Panc1 (cell line): ENCODE results near the gene ANTXR1. TPM values are rescaled to one million over a fixed set of nuclear protein-coding genes. Genes with fewer than 3 reads are reported as not detected.
A peak's percentile ranks its signal among the peaks of the same experiment; 100 is the strongest.

ENCODE experiments used
- ATAC-seq: fragments of 200-7000 bp; cut with Tn5 transposase; 2 replicates; pipeline ENCODE4 v1.9.1; 2020; ENCODE audit warnings: mild to moderate bottlenecking, moderate library complexity
- BruUV-seq: library from RNA; stranded (reverse); fragments of 400-500 nt; replicated peaks from 2 replicates; lab custom pipeline; 2021; lab: Mats Ljungman, UMichigan
- CTCF ChIA-PET: fragments of 300-600 bp; sonication (Branson Sonifier 250); formaldehyde crosslinking; loops from one replicate; lab custom pipeline; 2022; ENCODE audit warnings: antibody characterized with exemption; lab: Charles Lee
- POLR2A ChIA-PET: fragments of 300-600 bp; sonication (Branson Sonifier 250); formaldehyde crosslinking; loops from one replicate; lab custom pipeline; 2022; ENCODE audit warnings: antibody characterized with exemption; lab: Charles Lee
- DNase-seq: peaks from one replicate; pipeline ENCODE4 v3.0.0-alpha.2; 2010; ENCODE audit warnings: low read depth, low spot score
- H3K27ac ChIP-seq: 2 replicates; pipeline ENCODE4 v1.5.1; 2011; ENCODE audit warnings: mild to moderate bottlenecking, low read length, inconsistent platforms
- H3K27me3 ChIP-seq: fragments of 200-500 bp; sonication (Bioruptor generic); 2 replicates; pipeline ENCODE4 v1.6.0; 2014; ENCODE audit warnings: low read length, inconsistent platforms; ENCODE audit not compliant: control insufficient read depth, insufficient read depth
- H3K36me3 ChIP-seq: fragments of 200-500 bp; sonication (Bioruptor generic); 2 replicates; pipeline ENCODE4 v1.5.1; 2014; ENCODE audit warnings: inconsistent platforms, mild to moderate bottlenecking, low read length, moderate library complexity; ENCODE audit not compliant: control insufficient read depth, insufficient read depth
- H3K4me1 ChIP-seq: 2 replicates; pipeline ENCODE4 v1.5.1; 2011; ENCODE audit warnings: inconsistent platforms, mild to moderate bottlenecking, low read length, moderate library complexity; ENCODE audit not compliant: control insufficient read depth, insufficient read depth
- H3K4me3 ChIP-seq, 2 experiments: 2 replicates each; pipeline ENCODE4 v1.5.1; 2011 to 2012; ENCODE audit warnings: low read depth in 2 of 2, low read length in 2 of 2, mild to moderate bottlenecking in 2 of 2, inconsistent platforms in 1 of 2, moderate library complexity in 1 of 2
- H3K9me3 ChIP-seq: fragments of 200-500 bp; sonication (Bioruptor generic); 2 replicates; pipeline ENCODE4 v1.5.1; 2014; ENCODE audit warnings: low read depth, mild to moderate bottlenecking, inconsistent platforms, low read length, moderate library complexity; ENCODE audit not compliant: control insufficient read depth, insufficient read depth
- CTCF ChIP-seq: fragments of 450-650 bp; IDR thresholded peaks from 2 replicates; pipeline ENCODE4 v1.5.1; 2017; ENCODE audit warnings: mild to moderate bottlenecking
- POLR2AphosphoS5 ChIP-seq: IDR thresholded peaks from 2 replicates; pipeline ENCODE4 v1.6.1; 2012; ENCODE audit warnings: mild to moderate bottlenecking, low read depth, low read length, moderate library complexity
- REST ChIP-seq, 2 experiments: IDR thresholded peaks; 2 replicates each; pipeline ENCODE4 v1.6.1; 2011 to 2012; ENCODE audit warnings: low read depth in 2 of 2, control low read depth in 1 of 2, low read length in 1 of 2, mild to moderate bottlenecking in 1 of 2, moderate library complexity in 1 of 2; ENCODE audit not compliant: insufficient read depth in 1 of 2
- SIN3A ChIP-seq: IDR thresholded peaks from 2 replicates; pipeline ENCODE4 v1.6.1; 2012; ENCODE audit warnings: low read depth, mild to moderate bottlenecking, low read length, moderate library complexity, borderline replicate concordance; ENCODE audit not compliant: insufficient read depth
- TCF7L2 ChIP-seq: IDR thresholded peaks from 2 replicates; pipeline ENCODE4 v1.6.1; 2011; ENCODE audit warnings: mild to moderate bottlenecking, low read depth, low read length, inconsistent platforms
- in situ Hi-C: cut with HindIII; loops from 2 replicates; pipeline ENCODE4 v1.10.0; 2016; ENCODE audit warnings: low sequenced_read_pairs, low pct_unique_long_range_greater_than_20kb
- intact Hi-C: fragments of 100-400 bp; cut with micrococcal nuclease; formaldehyde crosslinking; loops from one replicate; pipeline ENCODE4 v1.10.0; 2022; ENCODE audit not compliant: unreplicated experiment
- total RNA-seq: library from RNA; stranded (reverse); gene quantifications from one replicate; pipeline ENCODE4 v1.2.1, GENCODE V29; 2021; ENCODE audit not compliant: unreplicated experiment

ANTXR1 gene
- total RNA-seq, 1 experiment from 2014 or later, result 132 TPM

- in situ Hi-C loops, result no loop called here
- intact Hi-C loops, result no loop called here
- DNase-seq (peak; percentile 35), ATAC-seq (peak; percentile 86)
- POLR2A ChIA-PET, result interaction anchor here (0.6 kb wide), 1 partner anchor 282 kb away, joined by 9 read pairs; no protein-coding TSS in a partner anchor
- BruUV-seq, result no TSS peak
- Histone ChIP-seq H3K27me3 (no peaks in the 10 kb centered on the region), H3K4me1 (peaks cover 11% of the 10 kb centered on the region), H3K4me3 (no peak overlapping the region), H3K9me3 (no peaks in the 10 kb centered on the region), H3K36me3 (peaks cover 12% of the 10 kb centered on the region), H3K27ac (peak overlapping the region; percentile 55)
- TF ChIP-seq POLR2AphosphoS5, result peak; percentile 65; the same call in 1 of the 2 replicates
- no peak for TF ChIP-seq CTCF
- CTCF ChIA-PET, result no interaction called here
These were observed 33.3 kb downstream of the ANTXR1 start for GRCh38 chr2:69046221-69046662.

GRCh38 chr2:69047625-69048145, 34.7 kb downstream of the ANTXR1 start:
- Histone ChIP-seq H3K36me3 (peaks cover 7% of the 10 kb centered on the region; the same call in 1 of the 2 replicates), H3K27ac (0 out of 2 replicates have a peak overlapping the region, but pooled peaks have one; percentile 8), H3K9me3 (no peaks in the 10 kb centered on the region), H3K27me3 (no peaks in the 10 kb centered on the region), H3K4me1 (peaks cover 11% of the 10 kb centered on the region), H3K4me3 (no peak overlapping the region)
- intact Hi-C loops (no loop called here), in situ Hi-C loops (no loop called here)
- DNase-seq (no peak), ATAC-seq (no peak)
- TF ChIP-seq TCF7L2, result no peak
- no peak for TF ChIP-seq SIN3A
- TF ChIP-seq REST (IDR thresholded peaks at IDR 0.05; ENCODE audit: insufficient read depth in 1 of 2, low read depth in 2 of 2, low read length in 1 of 2), result no peak
- TF ChIP-seq POLR2AphosphoS5, result no peak
- no peak for TF ChIP-seq CTCF
- CTCF ChIA-PET, result no interaction called here
- POLR2A ChIA-PET, result no interaction called here
- no TSS peak for BruUV-seq
